ENCODE measurements around the gene CHPT1.
"Not testable (repeated sequence)": the region's sequence is repeated elsewhere in the genome, so short reads cannot be mapped to it uniquely, and the experiment has no call there.

DNA sequence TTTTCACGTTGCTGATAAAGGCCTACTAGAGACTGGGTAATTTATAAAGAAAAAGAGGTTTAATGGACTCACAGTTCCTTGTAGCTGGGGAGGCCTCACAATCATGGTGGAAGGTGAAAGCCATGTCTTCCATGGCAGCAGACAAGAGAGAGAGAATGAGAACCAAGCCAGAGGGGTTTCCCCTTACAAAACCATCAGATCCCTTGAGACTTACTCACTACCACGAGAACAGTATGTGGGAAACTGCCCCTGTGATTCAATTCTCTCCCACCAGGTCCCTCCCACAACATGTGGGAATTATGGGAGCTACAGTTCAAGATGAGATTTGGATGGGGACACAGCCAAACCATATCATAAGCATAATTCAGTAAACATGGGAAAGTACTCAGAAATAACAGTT, 36.8 kb upstream of the CHPT1 start:
- TF ChIP-seq, protein P1, sequence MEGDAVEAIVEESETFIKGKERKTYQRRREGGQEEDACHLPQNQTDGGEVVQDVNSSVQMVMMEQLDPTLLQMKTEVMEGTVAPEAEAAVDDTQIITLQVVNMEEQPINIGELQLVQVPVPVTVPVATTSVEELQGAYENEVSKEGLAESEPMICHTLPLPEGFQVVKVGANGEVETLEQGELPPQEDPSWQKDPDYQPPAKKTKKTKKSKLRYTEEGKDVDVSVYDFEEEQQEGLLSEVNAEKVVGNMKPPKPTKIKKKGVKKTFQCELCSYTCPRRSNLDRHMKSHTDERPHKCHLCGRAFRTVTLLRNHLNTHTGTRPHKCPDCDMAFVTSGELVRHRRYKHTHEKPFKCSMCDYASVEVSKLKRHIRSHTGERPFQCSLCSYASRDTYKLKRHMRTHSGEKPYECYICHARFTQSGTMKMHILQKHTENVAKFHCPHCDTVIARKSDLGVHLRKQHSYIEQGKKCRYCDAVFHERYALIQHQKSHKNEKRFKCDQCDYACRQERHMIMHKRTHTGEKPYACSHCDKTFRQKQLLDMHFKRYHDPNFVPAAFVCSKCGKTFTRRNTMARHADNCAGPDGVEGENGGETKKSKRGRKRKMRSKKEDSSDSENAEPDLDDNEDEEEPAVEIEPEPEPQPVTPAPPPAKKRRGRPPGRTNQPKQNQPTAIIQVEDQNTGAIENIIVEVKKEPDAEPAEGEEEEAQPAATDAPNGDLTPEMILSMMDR (IDR thresholded peaks at IDR 0.05): not testable (repeated sequence)
- not testable (repeated sequence) for TF ChIP-seq POLR2A (IDR thresholded peaks at IDR 0.05)
